GM12874 (cell line): ENCODE results near the gene PTF1A.

Experiments used
- CTCF ChIP-seq: IDR thresholded peaks from 2 replicates; pipeline ENCODE4 v1.5.1; 2011; ENCODE audit warnings: low read depth, mild to moderate bottlenecking, control low read depth, low read length, moderate library complexity; ENCODE audit not compliant: insufficient read depth

PTF1A gene

GRCh38 chr10:23155169-23155568, 36.9 kb upstream of the PTF1A start:
- TF ChIP-seq CTCF = no peak

- no peak for TF ChIP-seq CTCF
These were observed 35.5 kb upstream of the PTF1A start for GRCh38 chr10:23156447-23157150.

- TF ChIP-seq CTCF = no peak
These were observed 34.9 kb upstream of the PTF1A start for GRCh38 chr10:23157239-23157681.

- TF ChIP-seq CTCF = peak; percentile 49; the same call in 1 of the 2 replicates
These were observed 34.3 kb upstream of the PTF1A start for GRCh38 chr10:23157691-23158369.

- peak; percentile 83 for TF ChIP-seq CTCF
These were observed 33.7 kb upstream of the PTF1A start for GRCh38 chr10:23158370-23158769.

- no peak for TF ChIP-seq CTCF
These were observed 20.8 kb upstream of the PTF1A start for GRCh38 chr10:23171232-23171876.

- TF ChIP-seq CTCF = no peak
These were observed 19.5 kb upstream of the PTF1A start for GRCh38 chr10:23172429-23173213.
